Duodenal mucosa (tissue), 2 donors: ENCODE data around the gene MOSMO.
"Not testable (repeated sequence)": the region's sequence is repeated elsewhere in the genome, so short reads cannot be mapped to it uniquely, and the experiment has no call there.

Source experiments
- H3K27ac ChIP-seq: one replicate; pipeline ENCODE4 v1.7.0; 2013; ENCODE audit warnings: low read depth, low read length
- H3K27me3 ChIP-seq, 2 donors: one replicate each; pipeline ENCODE4 v1.7.0; 2013; ENCODE audit warnings: low read length in 2 of 2, control low read depth in 1 of 2; ENCODE audit not compliant: insufficient read depth in 2 of 2, control insufficient read depth in 1 of 2
- H3K36me3 ChIP-seq, 2 donors: one replicate each; pipeline ENCODE4 v1.7.0; 2013; ENCODE audit warnings: low read length in 2 of 2, control low read depth in 1 of 2; ENCODE audit not compliant: insufficient read depth in 2 of 2, control insufficient read depth in 1 of 2
- H3K4me1 ChIP-seq, 2 donors: one replicate each; pipeline ENCODE4 v1.7.0; 2013; ENCODE audit warnings: low read length in 2 of 2, control low read depth in 1 of 2; ENCODE audit not compliant: insufficient read depth in 2 of 2, control insufficient read depth in 1 of 2
- H3K4me3 ChIP-seq, 2 donors: one replicate each; pipeline ENCODE4 v1.7.0; 2013; ENCODE audit warnings: low read length in 2 of 2, low read depth in 1 of 2
- H3K9ac ChIP-seq, 2 donors: one replicate each; pipeline ENCODE4 v1.7.0; 2013; ENCODE audit warnings: low read length in 2 of 2, low read depth in 1 of 2
- H3K9me3 ChIP-seq, 2 donors: one replicate each; pipeline ENCODE4 v1.7.0; 2013; ENCODE audit warnings: low read length in 2 of 2, control low read depth in 1 of 2; ENCODE audit not compliant: control insufficient read depth in 1 of 2

The MOSMO gene

GRCh38 chr16:22124583-22125284 lies 116.8 kb downstream of the MOSMO start:
- no peak overlapping the region for H3K4me3 ChIP-seq
- no peaks in the 10 kb centered on the region for H3K4me1 ChIP-seq
- H3K9ac ChIP-seq, result no peak overlapping the region
- no peaks in the 10 kb centered on the region for H3K36me3 ChIP-seq
- no peaks in the 10 kb centered on the region for H3K27me3 ChIP-seq
- no peak overlapping the region for H3K27ac ChIP-seq
- H3K9me3 ChIP-seq, result no peaks in the 10 kb centered on the region

- Histone ChIP-seq H3K27me3 (no peaks in the 10 kb centered on the region), H3K27ac (no peak overlapping the region), H3K36me3 (no peaks in the 10 kb centered on the region), H3K9me3 (no peaks in the 10 kb centered on the region), H3K9ac (no peak overlapping the region), H3K4me1 (no peaks in the 10 kb centered on the region), H3K4me3 (no peak overlapping the region)
Observed at GRCh38 chr16:22126037-22126558, 118.2 kb downstream of the MOSMO start.

GRCh38 chr16:22128537-22128936 lies 120.6 kb downstream of the MOSMO start:
- H3K27me3 ChIP-seq, H3K9ac ChIP-seq, H3K9me3 ChIP-seq, H3K36me3 ChIP-seq, H3K27ac ChIP-seq, H3K4me3 ChIP-seq, H3K4me1 ChIP-seq: not testable (repeated sequence)

- no peaks in the 10 kb centered on the region for H3K9me3 ChIP-seq
Observed at GRCh38 chr16:22130528-22130927, 122.6 kb downstream of the MOSMO start.

GRCh38 chr16:22132801-22133200 lies 124.9 kb downstream of the MOSMO start:
- no peaks in the 10 kb centered on the region for H3K9me3 ChIP-seq
- H3K4me3 ChIP-seq, result no peak overlapping the region
- no peak overlapping the region for H3K27ac ChIP-seq
- no peak overlapping the region for H3K9ac ChIP-seq
- H3K27me3 ChIP-seq, result no peaks in the 10 kb centered on the region
- H3K36me3 ChIP-seq, result no peaks in the 10 kb centered on the region
- H3K4me1 ChIP-seq, result no peaks in the 10 kb centered on the region

More at GRCh38 chr16:22130528-22130927, 122.6 kb downstream of the MOSMO start:
- no peaks in the 10 kb centered on the region for H3K27me3 ChIP-seq
- H3K4me1 ChIP-seq, result no peaks in the 10 kb centered on the region
- no peaks in the 10 kb centered on the region for H3K36me3 ChIP-seq
- no peak overlapping the region for H3K27ac ChIP-seq
- no peak overlapping the region for H3K4me3 ChIP-seq
- no peak overlapping the region for H3K9ac ChIP-seq
